ENCODE results near the gene ZNF487.
A peak's percentile ranks its signal among the peaks of the same experiment; 100 is the strongest.
"Not testable (repeated sequence)": the region's sequence is repeated elsewhere in the genome, so short reads cannot be mapped to it uniquely, and the experiment has no call there.

The ZNF487 gene

DNA sequence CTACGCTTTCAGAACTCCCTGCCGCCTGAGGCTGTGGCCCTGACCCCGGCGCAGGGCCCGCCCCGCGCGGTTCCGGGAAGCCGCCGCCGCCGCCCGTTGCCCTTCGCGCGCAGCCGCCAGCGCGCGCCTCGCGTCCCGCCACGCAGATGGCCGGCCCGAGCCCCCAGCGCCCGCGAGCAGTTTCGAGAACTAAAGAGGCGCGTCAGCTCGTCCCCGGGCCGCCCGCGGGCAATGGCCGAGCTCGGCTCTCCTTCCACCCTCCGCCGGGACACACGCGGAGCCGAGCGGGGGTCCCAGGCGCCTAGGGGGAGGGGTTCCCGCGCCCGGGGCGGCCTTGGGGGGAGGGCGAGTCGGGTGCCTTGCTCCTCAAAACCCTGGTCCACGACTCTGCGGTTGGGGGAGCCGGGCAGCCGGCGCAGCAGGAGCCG, 29.7 kb upstream of the ZNF487 start:
- peak; percentile 60 for DNase-seq

GRCh38 chr10:43407576-43408330, 29.2 kb upstream of the ZNF487 start:
- DNase-seq = peak; percentile 94

DNA sequence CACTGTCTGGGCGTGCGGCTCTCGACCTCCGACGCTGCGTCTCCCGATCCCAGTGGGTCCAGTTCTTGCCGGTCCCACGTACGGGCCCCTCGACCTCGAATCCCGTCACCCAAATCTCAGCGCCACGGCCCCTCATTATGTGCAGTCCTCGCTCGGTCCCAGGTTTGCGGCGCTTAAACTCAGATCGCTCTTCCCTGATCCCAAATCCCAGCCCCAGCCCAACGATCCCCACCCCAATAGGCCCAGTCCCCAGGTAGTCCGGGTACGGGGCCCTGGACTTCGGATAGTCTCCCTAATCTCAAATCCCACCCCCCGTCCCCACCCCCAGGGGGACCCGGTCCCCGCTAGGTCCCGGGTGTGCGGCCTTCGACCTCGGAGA, 28.6 kb upstream of the ZNF487 start:
- DNase-seq = no peak

DNA sequence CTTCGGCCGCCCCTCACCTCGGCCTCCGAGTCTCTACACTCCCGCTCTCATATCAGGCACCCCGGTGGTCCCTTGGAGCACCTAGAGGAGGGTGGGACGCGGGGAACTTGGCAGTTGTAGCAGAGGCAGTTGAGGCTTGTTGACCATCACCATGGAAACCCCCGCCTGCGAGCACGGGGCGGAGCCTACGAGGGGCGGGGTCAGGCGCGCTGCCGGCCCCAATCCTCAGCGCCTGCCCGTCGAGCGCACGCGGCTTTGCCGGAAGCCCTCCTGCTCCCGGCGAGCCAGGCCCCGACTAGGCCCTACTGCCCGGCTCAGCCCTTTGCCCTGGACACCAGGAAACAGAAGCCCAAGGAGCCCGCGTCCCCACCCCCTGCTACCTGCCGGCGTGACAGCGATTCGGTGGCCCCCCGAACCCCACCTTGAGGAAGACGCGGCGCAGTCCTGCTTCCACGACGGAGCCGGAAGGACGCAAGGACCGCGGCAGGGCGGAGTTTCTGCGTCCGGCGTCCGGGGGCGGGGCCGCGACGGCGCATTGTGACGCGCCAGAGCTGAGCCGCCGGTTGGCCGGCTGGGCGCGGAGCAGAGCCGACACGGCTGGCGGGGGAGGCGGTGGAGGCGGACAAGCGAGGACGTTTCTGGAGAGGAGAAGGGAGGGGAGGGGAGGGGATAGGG, 28.1 kb upstream of the ZNF487 start, which contains the start of gene HNRNPF:
Gene HNRNPF, minus strand, starts transcription at position 477 of the 675 bp plus-strand sequence. CDS start 21,302 bp downstream, outside the sequence.
- DNase-seq = peak; percentile 95

GRCh38 chr10:43409385-43410109, 27.4 kb upstream of the ZNF487 start:
- DNase-seq = peak; percentile 82

GRCh38 chr10:43410345-43410744, 26.6 kb upstream of the ZNF487 start:
- DNase-seq = no peak

DNA sequence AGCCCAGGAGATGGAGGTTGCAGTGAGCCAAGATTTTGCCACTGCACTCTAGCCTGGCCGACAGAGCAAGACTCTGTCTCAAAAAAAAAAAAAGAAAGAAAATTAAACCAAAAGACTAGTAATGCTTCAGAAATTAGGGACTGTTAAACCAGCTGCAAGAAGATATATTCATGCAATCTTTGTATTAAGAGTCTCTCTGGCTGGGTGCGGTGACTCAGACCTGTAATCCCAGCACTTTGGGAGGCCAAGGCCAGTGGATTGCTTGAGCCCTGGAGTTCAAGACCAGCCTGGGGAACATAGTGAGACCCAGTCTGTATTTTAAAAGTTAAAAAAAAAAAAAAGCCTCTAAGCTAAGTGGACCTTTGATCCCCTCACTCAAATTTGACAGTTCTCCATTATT, 25.4 kb upstream of the ZNF487 start:
- DNase-seq = no peak

DNA sequence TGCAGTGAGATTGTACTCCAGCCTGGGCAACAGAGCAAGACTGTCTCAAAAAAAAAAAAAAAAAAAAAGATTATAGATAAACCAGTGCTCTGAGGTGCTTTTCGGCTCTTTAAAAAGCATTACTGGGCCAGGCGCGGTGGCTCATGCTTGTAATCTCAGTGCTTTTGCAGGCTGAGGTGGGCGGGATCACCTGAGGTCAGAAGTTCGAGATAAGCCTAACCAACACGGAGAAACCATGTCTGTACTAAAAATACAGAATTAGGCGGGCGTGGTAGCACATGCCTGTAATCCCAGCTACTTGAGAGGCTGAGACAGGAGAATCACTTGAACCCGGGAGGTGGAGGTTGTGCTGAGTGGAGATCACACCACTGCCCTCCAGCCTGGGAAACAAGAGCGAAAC, 21.4 kb upstream of the ZNF487 start:
- no peak for DNase-seq

GRCh38 chr10:43417950-43418768, 18.8 kb upstream of the ZNF487 start:
- peak; percentile 76 for DNase-seq

DNA sequence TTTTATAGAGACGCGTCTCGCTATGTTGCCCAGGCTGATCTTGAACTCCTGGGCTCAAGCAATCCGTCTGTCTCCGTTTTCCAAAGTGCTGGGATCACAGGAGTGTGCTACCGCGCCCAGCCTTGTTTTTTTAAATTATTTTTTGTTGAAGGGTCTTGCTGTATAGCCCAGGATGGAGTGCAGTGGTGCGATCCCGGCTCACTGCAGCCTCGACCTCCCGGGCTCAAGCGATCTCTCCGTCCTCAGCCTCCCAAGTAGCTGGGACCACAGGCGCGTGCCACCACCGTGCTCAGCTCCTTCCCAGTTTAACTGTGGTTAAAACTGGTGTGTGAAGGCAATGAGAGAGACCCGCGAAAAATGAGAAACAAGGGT, 16.9 kb upstream of the ZNF487 start:
- DNase-seq = no peak

DNA sequence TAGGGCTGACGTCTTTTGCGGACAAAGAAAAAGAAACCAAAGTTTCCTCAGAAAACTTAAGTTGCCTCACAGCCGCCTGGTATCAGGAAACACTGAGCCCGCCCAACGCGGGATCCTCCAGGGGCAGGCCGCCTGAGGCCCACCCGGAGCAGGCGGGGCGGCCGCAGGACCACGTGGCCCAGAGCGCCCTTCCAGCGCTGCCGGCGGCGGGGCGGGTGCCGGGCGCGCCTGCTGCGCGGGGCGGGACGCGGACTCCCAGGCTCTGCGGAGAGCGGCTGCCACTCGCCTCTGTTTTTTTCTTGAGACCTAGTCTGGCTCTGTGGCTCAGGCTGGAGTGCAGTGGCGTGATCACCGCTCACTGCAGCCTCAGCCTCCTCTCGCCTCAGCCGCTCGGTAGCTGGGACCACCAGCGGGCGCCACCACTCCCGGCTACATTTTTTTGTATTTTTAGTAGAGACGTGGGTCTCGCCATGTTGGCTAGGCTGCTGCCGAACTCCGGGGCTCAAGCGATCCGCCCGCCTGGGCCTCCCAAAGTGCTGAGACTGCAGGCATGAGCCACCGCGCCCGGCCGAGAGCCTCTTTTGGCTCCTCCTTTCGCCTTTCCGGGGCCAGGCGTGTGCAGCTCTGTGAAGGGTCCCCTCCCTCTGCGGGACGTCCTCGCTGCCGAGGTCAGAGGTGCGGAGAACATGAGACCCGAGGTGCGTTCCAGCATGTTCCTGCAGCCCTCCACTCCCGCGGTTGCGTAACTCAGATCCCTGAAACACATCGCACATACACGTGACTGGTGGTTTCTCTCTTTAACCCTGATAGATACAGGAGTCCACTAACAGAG, 16.3 kb upstream of the ZNF487 start:
- DNase-seq = peak; percentile 87

DNA sequence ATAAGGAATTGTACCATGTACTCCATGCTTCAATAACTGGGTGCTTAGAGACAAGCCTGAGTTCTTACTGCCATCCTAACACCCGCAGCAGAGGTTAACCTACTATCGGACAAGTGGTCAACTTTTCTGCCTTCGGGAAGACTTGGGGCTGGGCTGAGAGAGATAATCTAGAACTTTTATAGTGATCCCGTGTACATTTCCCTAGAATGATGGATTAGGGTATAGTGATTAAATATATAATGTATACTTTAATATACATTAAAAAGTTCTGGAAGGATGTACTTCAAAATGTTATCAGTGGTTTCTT, 15.8 kb upstream of the ZNF487 start:
- DNase-seq = no peak

GRCh38 chr10:43421519-43421918, 15.4 kb upstream of the ZNF487 start:
- no peak for DNase-seq

- not testable (repeated sequence) for DNase-seq
Observed at GRCh38 chr10:43421944-43422343, 15.0 kb upstream of the ZNF487 start.

GRCh38 chr10:43424416-43424815, 12.5 kb upstream of the ZNF487 start:
- DNase-seq = no peak

DNA sequence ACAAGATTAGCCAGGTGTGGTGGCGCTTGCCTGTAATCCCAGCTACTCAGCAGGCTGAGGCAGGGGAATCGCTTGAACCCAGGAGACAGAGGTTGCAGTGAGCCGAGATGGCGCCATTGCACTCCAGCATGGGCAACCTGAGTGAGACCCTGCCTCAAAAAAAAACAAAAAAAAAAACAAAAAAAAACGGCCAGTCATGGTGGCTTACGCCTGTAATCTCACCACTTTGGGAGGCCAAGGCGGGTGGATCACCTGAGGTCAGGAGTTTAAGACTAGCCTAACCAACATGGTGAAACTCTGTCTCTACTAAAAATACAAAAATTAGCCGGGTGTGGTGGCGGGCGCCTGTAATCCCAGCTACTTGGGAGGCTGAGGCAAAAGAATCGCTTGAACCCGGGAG, 10.4 kb upstream of the ZNF487 start:
- DNase-seq = not testable (repeated sequence)

DNA sequence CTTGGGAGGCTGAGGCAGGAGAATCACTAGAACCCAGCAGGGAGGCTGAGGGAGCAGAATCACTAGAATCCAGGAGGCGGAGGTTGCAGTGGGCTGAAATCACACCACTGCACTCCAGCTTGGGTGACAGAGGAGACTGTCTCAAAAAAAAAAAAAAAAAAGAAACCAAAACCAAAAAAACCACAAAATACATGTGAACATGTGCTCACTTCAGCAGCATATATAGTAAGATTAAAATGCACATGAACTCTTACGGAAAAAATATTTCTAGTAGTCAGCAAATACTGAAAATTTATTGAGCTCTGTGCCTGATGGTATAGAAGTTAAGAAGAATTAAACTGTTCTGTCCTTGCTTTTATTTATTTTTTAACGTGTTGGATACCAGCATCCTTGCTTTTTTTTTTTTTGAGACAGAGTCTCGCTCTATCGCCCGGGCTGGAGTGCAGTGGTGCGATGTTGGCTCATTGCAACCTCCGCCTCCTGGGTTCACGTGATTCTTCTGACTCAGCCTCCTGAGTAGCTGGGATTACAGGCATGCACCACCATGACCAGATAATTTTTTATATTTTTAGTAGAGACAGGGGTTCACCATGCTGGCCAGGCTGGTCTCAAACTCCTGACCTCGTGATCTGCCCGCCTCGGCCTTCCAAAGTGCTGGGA, 9.6 kb upstream of the ZNF487 start:
- peak; percentile 57 for DNase-seq

GRCh38 chr10:43430926-43431663, 5.8 kb upstream of the ZNF487 start:
- no peak for DNase-seq

GRCh38 chr10:43437141-43437870, 395 bp downstream of the ZNF487 start:
- DNase-seq = no peak
